Smooth muscle cell (in vitro differentiated cells): Measurements from ENCODE around the gene NFKBIL1. TPM values are rescaled to one million over a fixed set of nuclear protein-coding genes. Genes with fewer than 3 reads are reported as not detected.

Source experiments
- DNase-seq: peaks from one replicate; lab custom pipeline; 2025; ENCODE audit not compliant: unreplicated experiment; lab: John Stamatoyannopoulos, UW
- H2AFZ ChIP-seq: fragments of 200-600 bp; sonication (generic); 2 replicates; pipeline ENCODE4 v1.6.0; 2016; ENCODE audit warnings: antibody characterized with exemption, low read depth, mild to moderate bottlenecking
- H3F3A ChIP-seq: fragments of 200-600 bp; sonication (generic); 2 replicates; pipeline ENCODE4 v1.6.0; 2017; ENCODE audit warnings: antibody characterized with exemption, low read depth
- H3K27ac ChIP-seq: fragments of 200-600 bp; sonication (generic); 2 replicates; pipeline ENCODE4 v1.5.1; 2016; ENCODE audit warnings: low read depth, mild to moderate bottlenecking
- H3K27me3 ChIP-seq: fragments of 200-600 bp; sonication (generic); 2 replicates; pipeline ENCODE4 v1.6.1; 2016; ENCODE audit warnings: low read depth, mild to moderate bottlenecking
- H3K36me3 ChIP-seq: fragments of 200-600 bp; sonication (generic); 2 replicates; pipeline ENCODE4 v1.5.1; 2016; ENCODE audit warnings: low read depth
- H3K4me1 ChIP-seq: fragments of 200-600 bp; sonication (generic); 2 replicates; pipeline ENCODE4 v1.5.1; 2016; ENCODE audit warnings: low read depth
- H3K4me2 ChIP-seq: fragments of 200-600 bp; sonication (generic); 2 replicates; pipeline ENCODE4 v1.6.0; 2016; ENCODE audit warnings: mild to moderate bottlenecking
- H3K4me3 ChIP-seq: fragments of 200-600 bp; sonication (generic); 2 replicates; pipeline ENCODE4 v1.5.1; 2016; ENCODE audit warnings: mild to moderate bottlenecking
- H3K79me2 ChIP-seq: fragments of 200-600 bp; sonication (generic); 2 replicates; pipeline ENCODE4 v1.6.0; 2016; ENCODE audit warnings: low read depth, mild to moderate bottlenecking
- H3K9ac ChIP-seq: fragments of 200-600 bp; sonication (generic); 2 replicates; pipeline ENCODE4 v1.6.0; 2016; ENCODE audit warnings: low read depth
- H3K9me3 ChIP-seq: fragments of 200-600 bp; sonication (generic); replicated peaks from 2 replicates; pipeline ENCODE4 v1.5.1; 2016; ENCODE audit warnings: low read depth
- H4K20me1 ChIP-seq: fragments of 200-600 bp; sonication (generic); 2 replicates; pipeline ENCODE4 v1.6.0; 2016; ENCODE audit warnings: low read depth
- WGBS: methylation state at CpG from one replicate; pipeline ENCODE4 v1.1.7; 2016; ENCODE audit warnings: low lambda C conversion rate; 5-methylcytosine and 5-hydroxymethylcytosine counted together
- polyA plus RNA-seq: library from polyadenylated mRNA; unstranded; fragments of >200 nt; fragmentation: Nextera tagmentation; extraction: Ambion mirVana; gene quantifications from 2 replicates; pipeline ENCODE4 v1.2.1, GENCODE V29; 2016
- total RNA-seq: library from RNA; depleted of rRNA; stranded (reverse); fragments of >200 nt; gene quantifications from 2 replicates; pipeline ENCODE4 v1.2.3, GENCODE V29; 2014
- TF ChIP-seq, protein P1 (sequence below): fragments of 200-600 bp; sonication (generic); IDR thresholded peaks from 2 replicates; pipeline ENCODE4 v1.5.1; 2017; ENCODE audit warnings: borderline replicate concordance, mild to moderate bottlenecking, antibody characterized with exemption; ENCODE audit not compliant: insufficient read depth, poor library complexity, severe bottlenecking

NFKBIL1 gene
- total and polyA plus RNA-seq, 2 experiments from 2014 or later = 8.1 to 23.5 TPM

- H3K27me3 ChIP-seq = no peaks in the 10 kb centered on the region
- H3K36me3 ChIP-seq = no peaks in the 10 kb centered on the region
- no peak overlapping the region for H2AFZ ChIP-seq
- 40% methylated on average over 7 of the region's 7 CpGs for WGBS
- no peaks in the 10 kb centered on the region for H4K20me1 ChIP-seq
- peaks cover 26% of the 10 kb centered on the region for H3F3A ChIP-seq
- H3K4me1 ChIP-seq = peaks cover 6% of the 10 kb centered on the region
- no peak for DNase-seq
- H3K9me3 ChIP-seq = no peaks in the 10 kb centered on the region
- H3K4me2 ChIP-seq = peak overlapping the region; percentile 50
- H3K27ac ChIP-seq = peak overlapping the region; percentile 89
- peak overlapping the region; percentile 5 for H3K9ac ChIP-seq
- TF ChIP-seq, protein P1, sequence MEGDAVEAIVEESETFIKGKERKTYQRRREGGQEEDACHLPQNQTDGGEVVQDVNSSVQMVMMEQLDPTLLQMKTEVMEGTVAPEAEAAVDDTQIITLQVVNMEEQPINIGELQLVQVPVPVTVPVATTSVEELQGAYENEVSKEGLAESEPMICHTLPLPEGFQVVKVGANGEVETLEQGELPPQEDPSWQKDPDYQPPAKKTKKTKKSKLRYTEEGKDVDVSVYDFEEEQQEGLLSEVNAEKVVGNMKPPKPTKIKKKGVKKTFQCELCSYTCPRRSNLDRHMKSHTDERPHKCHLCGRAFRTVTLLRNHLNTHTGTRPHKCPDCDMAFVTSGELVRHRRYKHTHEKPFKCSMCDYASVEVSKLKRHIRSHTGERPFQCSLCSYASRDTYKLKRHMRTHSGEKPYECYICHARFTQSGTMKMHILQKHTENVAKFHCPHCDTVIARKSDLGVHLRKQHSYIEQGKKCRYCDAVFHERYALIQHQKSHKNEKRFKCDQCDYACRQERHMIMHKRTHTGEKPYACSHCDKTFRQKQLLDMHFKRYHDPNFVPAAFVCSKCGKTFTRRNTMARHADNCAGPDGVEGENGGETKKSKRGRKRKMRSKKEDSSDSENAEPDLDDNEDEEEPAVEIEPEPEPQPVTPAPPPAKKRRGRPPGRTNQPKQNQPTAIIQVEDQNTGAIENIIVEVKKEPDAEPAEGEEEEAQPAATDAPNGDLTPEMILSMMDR = no peak
- no peaks in the 10 kb centered on the region for H3K79me2 ChIP-seq
- no peak overlapping the region for H3K4me3 ChIP-seq
Measured at GRCh38 chr6:31559958-31560696, 12.7 kb downstream of the NFKBIL1 start.

DNA sequence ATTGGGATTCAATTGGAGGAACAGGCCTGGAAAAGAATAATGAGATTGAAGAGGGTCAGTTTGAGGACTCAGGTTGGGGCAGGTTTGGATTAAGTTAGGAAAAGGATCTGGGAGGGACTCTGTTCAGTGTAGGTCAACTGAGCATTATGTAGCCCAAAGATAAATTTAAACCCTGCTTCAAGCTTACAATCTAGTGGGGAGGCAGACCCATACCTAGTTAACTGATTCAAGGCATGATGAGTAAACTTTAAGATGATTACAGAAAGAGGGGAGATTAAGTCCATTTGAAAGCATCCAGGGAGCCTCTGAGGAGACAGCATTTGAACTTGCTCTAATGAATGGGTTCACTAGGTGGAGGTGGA, 13.3 kb downstream of the NFKBIL1 start:
- no peaks in the 10 kb centered on the region for H3K79me2 ChIP-seq
- no peak for DNase-seq
- H3K36me3 ChIP-seq = no peaks in the 10 kb centered on the region
- H3K4me2 ChIP-seq = peak overlapping the region; percentile 50
- H3K4me1 ChIP-seq = peaks cover 6% of the 10 kb centered on the region
- H3K4me3 ChIP-seq = no peak overlapping the region
- H3F3A ChIP-seq = peaks cover 26% of the 10 kb centered on the region
- H3K27me3 ChIP-seq = no peaks in the 10 kb centered on the region
- peak overlapping the region; percentile 89 for H3K27ac ChIP-seq
- no peak overlapping the region for H3K9ac ChIP-seq
- TF ChIP-seq, protein P1 = no peak
- no peak overlapping the region for H2AFZ ChIP-seq
- H3K9me3 ChIP-seq = no peaks in the 10 kb centered on the region
- H4K20me1 ChIP-seq = no peaks in the 10 kb centered on the region

- Histone ChIP-seq H3K79me2 (no peaks in the 10 kb centered on the region), H3K27ac (no peak overlapping the region), H3K36me3 (no peaks in the 10 kb centered on the region), H3K4me3 (no peak overlapping the region), H3K27me3 (no peaks in the 10 kb centered on the region), H3K4me1 (no peaks in the 10 kb centered on the region), H3F3A (peaks cover 10% of the 10 kb centered on the region), H2AFZ (no peak overlapping the region), H3K4me2 (no peak overlapping the region), H4K20me1 (no peaks in the 10 kb centered on the region), H3K9ac (no peak overlapping the region), H3K9me3 (no peaks in the 10 kb centered on the region)
- no peak for DNase-seq
- TF ChIP-seq, protein P1 = no peak
- 59% methylated on average over 9 of the region's 9 CpGs for WGBS
Measured at GRCh38 chr6:31567531-31568370, 20.3 kb downstream of the NFKBIL1 start.
